ENCODE measurements around the gene AGFG2. TPM values are rescaled to one million over a fixed set of nuclear protein-coding genes. Genes with fewer than 3 reads are reported as not detected.

Gene AGFG2
- total RNA-seq, 1 donor from 2014 or later: 1.2 TPM

GRCh38 chr7:100575206-100575631 is 36.2 kb downstream of the AGFG2 start:
- H3K4me3 Mint-ChIP-seq: peak overlapping the region; percentile 27
- Histone ChIP-seq H3K4me2 (no peak overlapping the region), H3F3A (ENCODE audit: low read depth) (peaks cover 4% of the 10 kb centered on the region), H3K9ac (no peak overlapping the region), H3K36me3 (no peaks in the 10 kb centered on the region), H3K27ac (no peak overlapping the region), H3K4me1 (peaks cover 2% of the 10 kb centered on the region), H4K20me1 (ENCODE audit: low read depth) (no peaks in the 10 kb centered on the region), H3K9me3 (ENCODE audit: low read depth) (no peaks in the 10 kb centered on the region), H3K4me3 (no peak overlapping the region), H2AFZ (replicated peaks) (no peak overlapping the region), H3K27me3 (peaks cover 10% of the 10 kb centered on the region), H3K79me2 (ENCODE audit: low read depth) (no peaks in the 10 kb centered on the region)
- H3K27ac Mint-ChIP-seq: no peak overlapping the region
- TF ChIP-seq EZH2 (IDR thresholded peaks at IDR 0.05) (no peak), EZH2phosphoT487 (IDR thresholded peaks at IDR 0.05) (no peak), CTCF (IDR thresholded peaks at IDR 0.05) (no peak)
- H3K4me1 Mint-ChIP-seq: peaks cover 13% of the 10 kb centered on the region
- DNase-seq (ENCODE audit: low spot score): no peak
- peaks cover 7% of the 10 kb centered on the region for H3K27me3 Mint-ChIP-seq (ENCODE audit: insufficient read depth, low read depth)
- H3K9me3 Mint-ChIP-seq: no peaks in the 10 kb centered on the region
- peaks cover 6% of the 10 kb centered on the region for H3K36me3 Mint-ChIP-seq

- peaks cover 12% of the 10 kb centered on the region for H3K4me1 Mint-ChIP-seq
- Histone ChIP-seq H3K9ac (no peak overlapping the region), H3K4me2 (no peak overlapping the region), H4K20me1 (ENCODE audit: low read depth) (no peaks in the 10 kb centered on the region), H3K79me2 (ENCODE audit: low read depth) (no peaks in the 10 kb centered on the region), H2AFZ (replicated peaks) (no peak overlapping the region), H3K36me3 (no peaks in the 10 kb centered on the region), H3K27ac (no peak overlapping the region), H3K4me1 (no peaks in the 10 kb centered on the region), H3K4me3 (no peak overlapping the region), H3K27me3 (peaks cover 3% of the 10 kb centered on the region), H3F3A (ENCODE audit: low read depth) (no peaks in the 10 kb centered on the region), H3K9me3 (ENCODE audit: low read depth) (no peaks in the 10 kb centered on the region)
- no peak overlapping the region for H3K27ac Mint-ChIP-seq
- peaks cover 5% of the 10 kb centered on the region for H3K27me3 Mint-ChIP-seq (ENCODE audit: insufficient read depth, low read depth)
- no peak for DNase-seq (ENCODE audit: low spot score)
- H3K36me3 Mint-ChIP-seq: peaks cover 6% of the 10 kb centered on the region
- H3K9me3 Mint-ChIP-seq: no peaks in the 10 kb centered on the region
- no peak overlapping the region for H3K4me3 Mint-ChIP-seq
- TF ChIP-seq CTCF (IDR thresholded peaks at IDR 0.05) (no peak), EZH2 (IDR thresholded peaks at IDR 0.05) (no peak), EZH2phosphoT487 (IDR thresholded peaks at IDR 0.05) (no peak)
These were observed 36.9 kb downstream of the AGFG2 start for GRCh38 chr7:100575746-100576383.

GRCh38 chr7:100576384-100576993 is 37.5 kb downstream of the AGFG2 start:
- no peak overlapping the region for H3K27ac ChIP-seq
- H3K4me2 ChIP-seq: no peak overlapping the region
- no peaks in the 10 kb centered on the region for H4K20me1 ChIP-seq (ENCODE audit: low read depth)
- H3K27ac Mint-ChIP-seq: peak overlapping the region; percentile 42
- no peaks in the 10 kb centered on the region for H3K9me3 Mint-ChIP-seq
- no peak overlapping the region for H3K4me3 Mint-ChIP-seq
- H3K9ac ChIP-seq: no peak overlapping the region
- peaks cover 6% of the 10 kb centered on the region for H3K36me3 Mint-ChIP-seq
- no peaks in the 10 kb centered on the region for H3F3A ChIP-seq (ENCODE audit: low read depth)
- H3K9me3 ChIP-seq (ENCODE audit: low read depth): no peaks in the 10 kb centered on the region
- peaks cover 8% of the 10 kb centered on the region for H3K4me1 Mint-ChIP-seq
- no peaks in the 10 kb centered on the region for H3K79me2 ChIP-seq (ENCODE audit: low read depth)
- H3K4me3 ChIP-seq: no peak overlapping the region
- H3K4me1 ChIP-seq: no peaks in the 10 kb centered on the region
- no peaks in the 10 kb centered on the region for H3K27me3 ChIP-seq
- no peaks in the 10 kb centered on the region for H3K36me3 ChIP-seq
- DNase-seq (ENCODE audit: low spot score): no peak
- no peak for TF ChIP-seq EZH2phosphoT487 (IDR thresholded peaks at IDR 0.05)
- no peak for TF ChIP-seq CTCF (IDR thresholded peaks at IDR 0.05)
- TF ChIP-seq EZH2 (IDR thresholded peaks at IDR 0.05): no peak
- peaks cover 5% of the 10 kb centered on the region for H3K27me3 Mint-ChIP-seq (ENCODE audit: insufficient read depth, low read depth)
- H2AFZ ChIP-seq (replicated peaks): no peak overlapping the region

Measured in neural progenitor cell (in vitro differentiated cells).